B cell (primary cell): ENCODE data around the gene TBC1D4. TPM values are rescaled to one million over a fixed set of nuclear protein-coding genes. Genes with fewer than 3 reads are reported as not detected.

Experiments
- ATAC-seq: fragments of 200-7000 bp; cut with Tn5 transposase; one replicate; pipeline ENCODE4 v1.10.0; 2021; ENCODE audit warnings: low read depth, mild to moderate bottlenecking, moderate number of reproducible peaks, moderate library complexity
- CTCF ChIA-PET: fragments of 350-600 bp; sonication (Branson Sonifier 250); formaldehyde crosslinking; loops from one replicate; lab custom pipeline; 2021; ENCODE audit warnings: antibody characterized with exemption, inconsistent platforms; lab: Charles Lee
- POLR2A ChIA-PET: fragments of 350-600 bp; sonication (Branson Sonifier 250); formaldehyde crosslinking; loops from one replicate; lab custom pipeline; 2021; ENCODE audit warnings: antibody characterized with exemption; lab: Charles Lee
- DNase-seq: peaks from one replicate; pipeline ENCODE4 v3.0.0; 2013
- H2AFZ ChIP-seq: 2 replicates; pipeline ENCODE4 v1.6.1; 2012; ENCODE audit warnings: mild to moderate bottlenecking, low read depth, low read length; ENCODE audit not compliant: insufficient read depth, poor library complexity, severe bottlenecking
- H3K27ac ChIP-seq, 2 donors: 1 replicate in 1 of 2; 2 replicates in 1 of 2; pipeline ENCODE4 v1.5.1; 2012 to 2013; ENCODE audit warnings: low read length in 2 of 2, mild to moderate bottlenecking in 2 of 2, moderate library complexity in 1 of 2
- H3K27me3 ChIP-seq, 4 experiments: fragments of 200-600 bp in 1 of 4; sonication (generic) in 1 of 4; replicated peaks in 1 of 4; 1 replicate in 2 of 4; 2 replicates in 2 of 4; pipeline versions ENCODE4 v1.6.1 to v1.7.0; 2013 to 2016; ENCODE audit warnings: low read length in 3 of 4, mild to moderate bottlenecking in 2 of 4, mixed read lengths in 1 of 4, moderate library complexity in 1 of 4; ENCODE audit not compliant: insufficient read depth in 4 of 4, control insufficient read depth in 3 of 4; ENCODE audit errors: control extremely low read depth in 1 of 4
- H3K36me3 ChIP-seq, 2 experiments: replicated peaks in 1 of 2; 1 replicate in 1 of 2; 2 replicates in 1 of 2; pipeline versions ENCODE4 v1.6.1 to v1.7.1; 2013; ENCODE audit warnings: low read length in 1 of 2; ENCODE audit not compliant: insufficient read depth in 2 of 2, control insufficient read depth in 1 of 2; ENCODE audit errors: control extremely low read depth in 1 of 2, extremely low read depth in 1 of 2
- H3K4me1 ChIP-seq, 2 donors: fragments of 200-600 bp in 1 of 2; sonication (generic) in 1 of 2; 1 replicate in 1 of 2; 2 replicates in 1 of 2; pipeline versions ENCODE4 v1.5.1 to v1.6.1; 2013 to 2017; ENCODE audit warnings: low read length in 2 of 2; ENCODE audit not compliant: control insufficient read depth in 2 of 2, insufficient read depth in 2 of 2
- H3K4me2 ChIP-seq: replicated peaks from 2 replicates; pipeline ENCODE3; 2012; ENCODE audit warnings: mild to moderate bottlenecking, low read depth, low read length; ENCODE audit not compliant: poor library complexity, severe bottlenecking
- H3K4me3 ChIP-seq, 5 experiments: fragments of 200-600 bp in 1 of 5; sonication (generic) in 1 of 5; 1 replicate in 3 of 5; 2 replicates in 2 of 5; pipeline versions ENCODE4 v1.5.1 to v1.7.0; 2011 to 2016; ENCODE audit warnings: low read length in 4 of 5, mild to moderate bottlenecking in 4 of 5, low read depth in 2 of 5, control low read depth in 1 of 5, moderate library complexity in 1 of 5; ENCODE audit not compliant: insufficient read depth in 1 of 5; ENCODE audit errors: control extremely low read depth in 1 of 5, extremely low read depth in 1 of 5
- H3K79me2 ChIP-seq: fragments of 200-600 bp; sonication (generic); one replicate; pipeline ENCODE4 v1.6.0; 2016; ENCODE audit warnings: low read length; ENCODE audit not compliant: control insufficient read depth, insufficient read depth
- H3K9ac ChIP-seq: fragments of 200-600 bp; sonication (generic); 2 replicates; pipeline ENCODE4 v1.6.1; 2017; ENCODE audit warnings: mild to moderate bottlenecking, low read length, moderate library complexity
- H3K9me3 ChIP-seq, 3 donors: one replicate each; pipeline versions ENCODE4 v1.6.1 to v1.7.1; 2013; ENCODE audit warnings: low read length in 2 of 3; ENCODE audit not compliant: control insufficient read depth in 2 of 3, insufficient read depth in 1 of 3; ENCODE audit errors: control extremely low read depth in 1 of 3
- H4K20me1 ChIP-seq: 2 replicates; pipeline ENCODE4 v1.6.0; 2012; ENCODE audit warnings: mild to moderate bottlenecking, low read length; ENCODE audit not compliant: insufficient read depth, control insufficient read depth, poor library complexity, severe bottlenecking
- H3K27ac Mint-ChIP-seq: one replicate; pipeline ENCODE4 v1.8.0; 2021; ENCODE audit warnings: mixed read lengths
- H3K27me3 Mint-ChIP-seq: one replicate; pipeline ENCODE4 v1.8.0; 2021; ENCODE audit warnings: mixed read lengths
- H3K4me1 Mint-ChIP-seq: one replicate; pipeline ENCODE4 v1.8.0; 2021; ENCODE audit warnings: mixed read lengths
- H3K4me3 Mint-ChIP-seq: one replicate; pipeline ENCODE4 v1.8.0; 2021; ENCODE audit warnings: mixed read lengths
- H3K9me3 Mint-ChIP-seq: one replicate; pipeline ENCODE4 v1.8.0; 2022; ENCODE audit warnings: mixed read lengths; ENCODE audit not compliant: insufficient read depth
- EZH2 ChIP-seq: IDR thresholded peaks from 2 replicates; pipeline ENCODE4 v1.6.1; 2012; ENCODE audit warnings: borderline replicate concordance, low read depth, mild to moderate bottlenecking, moderate library complexity, low read length; ENCODE audit not compliant: insufficient read depth, poor library complexity, severe bottlenecking
- WGBS: methylation state at CpG from one replicate; pipeline ENCODE4 v1.1.5; 2013; ENCODE audit warnings: missing lambda C conversion rate; ENCODE audit not compliant: insufficient coverage; 5-methylcytosine and 5-hydroxymethylcytosine counted together
- intact Hi-C: fragments of 100-400 bp; cut with micrococcal nuclease; formaldehyde crosslinking; loops from one replicate; pipeline ENCODE4 v1.10.0; 2022
- polyA plus RNA-seq: library from polyadenylated mRNA; depleted of rRNA; stranded (reverse); fragments of >200 nt; gene quantifications from 2 replicates; pipeline ENCODE4 v1.2.3, GENCODE V29; 2012
- total RNA-seq, 2 donors: library from RNA; stranded (reverse); fragments of 120-200 nt in 1 of 2; gene quantifications; 1 replicate in 1 of 2; 2 replicates in 1 of 2; pipeline versions ENCODE4 v1.2.3 to v1.2.4, GENCODE V29; 2013 to 2022
- TF ChIP-seq, protein P1 (sequence below): fragments of 200-600 bp; IDR thresholded peaks from one replicate; pipeline ENCODE4 v1.8.0; 2022; ENCODE audit warnings: antibody characterized with exemption, mild to moderate bottlenecking

Gene TBC1D4
- total and polyA plus RNA-seq, 2 donors (not counting 1 experiment from before 2014, with no cell fraction given), result 1.6 to 3.5 TPM

DNA sequence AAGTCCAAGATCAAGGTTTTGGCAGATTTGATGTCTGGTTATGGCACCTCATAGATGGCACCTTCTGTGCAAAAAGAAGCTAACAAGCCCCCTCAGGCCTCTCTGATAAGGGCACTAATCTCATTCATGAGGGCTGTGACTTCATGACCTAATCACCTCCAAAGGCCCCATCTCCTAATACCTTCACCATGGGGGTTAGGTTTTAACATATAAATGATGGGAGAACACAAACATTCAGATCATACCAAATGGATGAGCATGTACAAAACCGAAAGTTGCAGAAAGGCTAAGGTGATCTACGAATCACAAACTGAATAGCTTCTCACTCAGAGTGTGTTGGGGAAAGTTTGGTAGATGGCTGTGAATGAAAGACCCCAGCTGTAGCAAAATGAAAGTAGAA is 217.4 kb downstream of the TBC1D4 start:
- no peak for ATAC-seq
- Histone ChIP-seq H3K4me1 (no peaks in the 10 kb centered on the region), H3K9me3 (no peaks in the 10 kb centered on the region), H3K27ac (no peak overlapping the region), H3K36me3 (no peaks in the 10 kb centered on the region), H3K79me2 (no peaks in the 10 kb centered on the region), H4K20me1 (no peaks in the 10 kb centered on the region), H2AFZ (no peak overlapping the region), H3K9ac (no peak overlapping the region), H3K4me3 (no peak overlapping the region), H3K4me2 (no peak overlapping the region), H3K27me3 (no peaks in the 10 kb centered on the region)
- ChIA-PET CTCF (no interaction called here), POLR2A (no interaction called here)
- no peaks in the 10 kb centered on the region for H3K4me1 Mint-ChIP-seq
- intact Hi-C loops, result no loop called here
- TF ChIP-seq EZH2, result no peak
- TF ChIP-seq, protein P1, sequence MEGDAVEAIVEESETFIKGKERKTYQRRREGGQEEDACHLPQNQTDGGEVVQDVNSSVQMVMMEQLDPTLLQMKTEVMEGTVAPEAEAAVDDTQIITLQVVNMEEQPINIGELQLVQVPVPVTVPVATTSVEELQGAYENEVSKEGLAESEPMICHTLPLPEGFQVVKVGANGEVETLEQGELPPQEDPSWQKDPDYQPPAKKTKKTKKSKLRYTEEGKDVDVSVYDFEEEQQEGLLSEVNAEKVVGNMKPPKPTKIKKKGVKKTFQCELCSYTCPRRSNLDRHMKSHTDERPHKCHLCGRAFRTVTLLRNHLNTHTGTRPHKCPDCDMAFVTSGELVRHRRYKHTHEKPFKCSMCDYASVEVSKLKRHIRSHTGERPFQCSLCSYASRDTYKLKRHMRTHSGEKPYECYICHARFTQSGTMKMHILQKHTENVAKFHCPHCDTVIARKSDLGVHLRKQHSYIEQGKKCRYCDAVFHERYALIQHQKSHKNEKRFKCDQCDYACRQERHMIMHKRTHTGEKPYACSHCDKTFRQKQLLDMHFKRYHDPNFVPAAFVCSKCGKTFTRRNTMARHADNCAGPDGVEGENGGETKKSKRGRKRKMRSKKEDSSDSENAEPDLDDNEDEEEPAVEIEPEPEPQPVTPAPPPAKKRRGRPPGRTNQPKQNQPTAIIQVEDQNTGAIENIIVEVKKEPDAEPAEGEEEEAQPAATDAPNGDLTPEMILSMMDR, result no peak
- no peak overlapping the region for H3K4me3 Mint-ChIP-seq
- no peaks in the 10 kb centered on the region for H3K27me3 Mint-ChIP-seq
- 91% methylated on average over 1 of the region's 2 CpGs for WGBS
- H3K27ac Mint-ChIP-seq, result no peak overlapping the region
- DNase-seq, result no peak
- no peaks in the 10 kb centered on the region for H3K9me3 Mint-ChIP-seq

DNA sequence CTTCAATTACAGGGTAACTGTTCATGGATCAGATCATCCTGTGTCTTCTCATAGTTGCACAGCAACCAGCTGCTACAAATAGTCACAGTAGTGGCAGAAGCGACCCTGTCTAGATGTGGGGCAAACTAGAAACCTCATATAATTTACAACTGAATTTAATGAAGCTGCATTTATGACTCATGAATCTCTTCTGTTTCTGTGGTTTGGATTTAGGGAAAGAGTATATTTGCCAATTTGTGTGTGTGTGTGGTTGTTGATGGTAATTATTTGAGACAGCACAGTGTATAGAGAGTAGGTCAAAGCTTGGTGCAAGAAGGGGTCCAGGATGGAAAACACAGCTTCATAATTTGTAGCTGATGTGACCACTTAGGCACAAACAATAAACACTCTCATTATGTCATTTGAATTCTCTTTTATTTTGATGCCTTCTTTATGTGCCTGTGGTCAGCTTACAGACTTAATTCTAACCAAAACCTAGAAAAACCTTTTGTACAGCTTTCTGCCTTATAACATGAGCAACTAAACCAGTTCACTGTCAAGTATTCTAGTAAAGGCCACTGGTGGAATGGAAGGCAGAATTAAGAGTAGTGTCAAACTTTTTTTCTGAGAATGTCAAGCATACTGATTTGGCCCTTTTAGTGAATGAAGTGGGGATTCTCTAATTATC is 218.1 kb downstream of the TBC1D4 start:
- H3K4me2 ChIP-seq, result no peak overlapping the region
- H3K27ac ChIP-seq, result no peak overlapping the region
- no peaks in the 10 kb centered on the region for H3K4me1 Mint-ChIP-seq
- intact Hi-C loops, result no loop called here
- ChIA-PET CTCF (no interaction called here), POLR2A (no interaction called here)
- no peak for DNase-seq
- no peaks in the 10 kb centered on the region for H4K20me1 ChIP-seq
- no peak overlapping the region for H3K4me3 Mint-ChIP-seq
- no peaks in the 10 kb centered on the region for H3K36me3 ChIP-seq
- no peaks in the 10 kb centered on the region for H3K4me1 ChIP-seq
- H3K27me3 Mint-ChIP-seq, result no peaks in the 10 kb centered on the region
- H3K79me2 ChIP-seq, result no peaks in the 10 kb centered on the region
- H2AFZ ChIP-seq, result no peak overlapping the region
- no peaks in the 10 kb centered on the region for H3K9me3 ChIP-seq
- ATAC-seq, result no peak
- H3K9ac ChIP-seq, result no peak overlapping the region
- WGBS, result no CpG with 5 or more reads among the region's 1 CpG
- no peak for TF ChIP-seq EZH2
- TF ChIP-seq, protein P1, result no peak
- H3K4me3 ChIP-seq, result no peak overlapping the region
- no peaks in the 10 kb centered on the region for H3K9me3 Mint-ChIP-seq
- H3K27me3 ChIP-seq, result no peaks in the 10 kb centered on the region
- no peak overlapping the region for H3K27ac Mint-ChIP-seq
